Ovary (tissue), 9 donors: ENCODE results near the gene TMEM69. TPM values are rescaled to one million over a fixed set of nuclear protein-coding genes. Genes with fewer than 3 reads are reported as not detected.

Experiments
- DNase-seq, 5 donors: peaks; one replicate each; pipeline ENCODE4 v3.0.0-alpha.2; 2019 to 2020
- H3K27ac ChIP-seq, 2 donors: fragments of 200-600 bp; one replicate each; pipeline versions ENCODE4 v1.5.1 to v1.8.0; 2019 to 2022
- H3K27me3 ChIP-seq: fragments of 200-600 bp; one replicate; pipeline ENCODE4 v1.8.0; 2022
- H3K36me3 ChIP-seq: fragments of 200-600 bp; sonication (generic); one replicate; pipeline ENCODE4 v1.5.1; 2019
- H3K4me1 ChIP-seq: one replicate; pipeline ENCODE4 v1.8.1; 2013; ENCODE audit warnings: mild to moderate bottlenecking, moderate library complexity; ENCODE audit not compliant: insufficient read depth
- H3K4me3 ChIP-seq: fragments of 200-600 bp; sonication (generic); one replicate; pipeline ENCODE4 v1.5.1; 2017
- H3K9me3 ChIP-seq, 2 donors: fragments of 200-600 bp in 1 of 2; sonication (generic) in 1 of 2; one replicate each; pipeline versions ENCODE4 v1.5.1 to v1.8.1; 2013 to 2019; ENCODE audit warnings: mild to moderate bottlenecking in 1 of 2, moderate library complexity in 1 of 2
- CTCF ChIP-seq, 3 donors: fragments of 450-650 bp in 2 of 3; fragments of 200-600 bp in 1 of 3; IDR thresholded peaks; one replicate each; pipeline versions ENCODE4 v1.5.1 to v1.8.0; 2016 to 2022; ENCODE audit warnings: antibody characterized with exemption in 3 of 3, mild to moderate bottlenecking in 1 of 3
- EP300 ChIP-seq: sonication (generic); formaldehyde crosslinking; IDR thresholded peaks from one replicate; pipeline ENCODE4 v1.6.1; 2017; ENCODE audit warnings: antibody characterized with exemption
- POLR2A ChIP-seq: fragments of 450-650 bp; IDR thresholded peaks from one replicate; pipeline ENCODE4 v1.6.1; 2017; ENCODE audit warnings: antibody characterized with exemption, mild to moderate bottlenecking, moderate library complexity
- WGBS, 3 donors: extraction: QIAGEN DNeasy Blood & Tissue Kit in 1 of 3; methylation state at CpG; one replicate each; pipeline versions ENCODE4 v1.1.5 to v1.1.7; 2013 to 2017; 5-methylcytosine and 5-hydroxymethylcytosine counted together
- intact Hi-C, 4 donors: fragments of 100-400 bp; cut with DNase I; formaldehyde crosslinking; loops; one replicate each; pipeline versions ENCODE4 v1.11.0 to v1.15.1; 2022 to 2023
- polyA plus RNA-seq, 2 donors: library from polyadenylated mRNA; stranded (reverse); fragments of 200-250 nt in 1 of 2; fragments of 350-450 nt in 1 of 2; fragmentation: Illumina TruSeq in 1 of 2; extraction: RNeasy Lipid Tissue Mini Kit (QIAGEN cat#74804) in 1 of 2; gene quantifications; one replicate each; pipeline ENCODE4 v1.2.3, GENCODE V29; 2013 to 2014
- total RNA-seq, 7 donors: library from RNA; depleted of rRNA in 2 of 7; stranded (reverse); fragments of >200 nt in 2 of 7; fragmentation: NEBNext Ultra II Directional in 3 of 7; extraction: Animal tissue kit (Norgen Biotek cat#: 25700) in 3 of 7; gene quantifications; one replicate each; pipeline versions ENCODE4 v1.1.0 to v1.2.4, GENCODE V29; 2016 to 2023
- donor health status: DM: no; HTN: no; CAD: no; lungs with moderate emphysema.
- donor health status: DM: no; HTN: no; CAD: no.
- donor health status: Bipolar disorder and iron deficiency.
- donor health status: DM: yes; HTN: yes; CAD: no.
- donor health status: DM: no; HTN: no; CAD: no.
- donor health status: DM: yes; HTN: yes; CAD: no.

TMEM69 gene
- total and polyA plus RNA-seq, 9 donors = 16.1 to 35.5 (median 19.4) TPM

- Histone ChIP-seq H3K27me3 (no peaks in the 10 kb centered on the region), H3K4me1 (no peaks in the 10 kb centered on the region), H3K36me3 (no peaks in the 10 kb centered on the region), H3K4me3 (no peak overlapping the region), H3K27ac (no peak overlapping the region), H3K9me3 (no peaks in the 10 kb centered on the region)
- 85 to 91% (median 87%) methylated on average over 2 of the region's 2 CpGs for WGBS, 3 donors
- intact Hi-C loops = no loop called here
- no peak for DNase-seq
- TF ChIP-seq EP300 (no peak), POLR2A (no peak), CTCF (IDR thresholded peaks at IDR 0.05) (no peak)
These were observed 43.3 kb upstream of the TMEM69 start for GRCh38 chr1:45644661-45645060.

- intact Hi-C loops = no loop called here
- Histone ChIP-seq H3K27ac (no peak overlapping the region), H3K9me3 (no peaks in the 10 kb centered on the region), H3K4me1 (no peaks in the 10 kb centered on the region), H3K4me3 (no peak overlapping the region), H3K27me3 (no peaks in the 10 kb centered on the region), H3K36me3 (no peaks in the 10 kb centered on the region)
- no peak for TF ChIP-seq POLR2A
- no peak for TF ChIP-seq CTCF (IDR thresholded peaks at IDR 0.05)
- TF ChIP-seq EP300 = no peak
- DNase-seq = no peak
- WGBS, 3 donors = 93 to 94% (median 94%) methylated on average over 9 of the region's 9 CpGs
These were observed 40.5 kb upstream of the TMEM69 start for GRCh38 chr1:45647248-45648021.

- no peaks in the 10 kb centered on the region for H3K4me1 ChIP-seq
- no peaks in the 10 kb centered on the region for H3K36me3 ChIP-seq
- no peak for DNase-seq
- H3K27me3 ChIP-seq = no peaks in the 10 kb centered on the region
- TF ChIP-seq POLR2A (no peak), EP300 (no peak), CTCF (IDR thresholded peaks at IDR 0.05) (no peak)
- intact Hi-C loops = no loop called here
- H3K27ac ChIP-seq = no peak overlapping the region
- no peak overlapping the region for H3K4me3 ChIP-seq
- no peaks in the 10 kb centered on the region for H3K9me3 ChIP-seq
- WGBS, 3 donors = 90 to 94% (median 94%) methylated on average over 12 of the region's 12 CpGs
These were observed 33.3 kb upstream of the TMEM69 start for GRCh38 chr1:45654540-45655280.

- 93 to 96% (median 93%) methylated on average over 3 of the region's 3 CpGs for WGBS, 3 donors
- no peak for DNase-seq
These were observed 31.3 kb upstream of the TMEM69 start for GRCh38 chr1:45656573-45657226.

More at GRCh38 chr1:45656573-45657226, 31.3 kb upstream of the TMEM69 start:
- H3K4me1 ChIP-seq = no peaks in the 10 kb centered on the region
- no peaks in the 10 kb centered on the region for H3K27me3 ChIP-seq
- H3K27ac ChIP-seq = no peak overlapping the region
- no peak for TF ChIP-seq POLR2A
- H3K4me3 ChIP-seq = no peak overlapping the region
- H3K36me3 ChIP-seq = no peaks in the 10 kb centered on the region
- intact Hi-C loops = no loop called here
- no peaks in the 10 kb centered on the region for H3K9me3 ChIP-seq
